H9 (cell line): Measurements from ENCODE around the gene HNF1A. TPM values are rescaled to one million over a fixed set of nuclear protein-coding genes. Genes with fewer than 3 reads are reported as not detected.

Source experiments
- DNase-seq: peaks from one replicate; pipeline ENCODE4 v3.0.0-alpha.2; 2017
- H2AFZ ChIP-seq: one replicate; pipeline ENCODE4 v1.6.1; 2013; ENCODE audit warnings: mild to moderate bottlenecking, low read length, control low read depth, moderate library complexity
- H2AK5ac ChIP-seq: 2 replicates; pipeline ENCODE4 v1.6.1; 2013; ENCODE audit warnings: low read length, control low read depth, mixed read lengths; ENCODE audit not compliant: insufficient read length
- H2BK120ac ChIP-seq: one replicate; pipeline ENCODE4 v1.6.1; 2013; ENCODE audit warnings: low read depth, mild to moderate bottlenecking, low read length, control low read depth, inconsistent platforms; ENCODE audit not compliant: poor library complexity, severe bottlenecking
- H2BK12ac ChIP-seq: 2 replicates; pipeline ENCODE4 v1.6.1; 2013; ENCODE audit warnings: low read length, control low read depth, mixed read lengths, low read depth; ENCODE audit not compliant: insufficient read length
- H2BK15ac ChIP-seq: 2 replicates; pipeline ENCODE4 v1.6.1; 2013; ENCODE audit warnings: low read depth, low read length, control low read depth
- H2BK20ac ChIP-seq: one replicate; pipeline ENCODE4 v1.6.1; 2013; ENCODE audit warnings: low read depth, mild to moderate bottlenecking, low read length, control low read depth, inconsistent platforms; ENCODE audit not compliant: poor library complexity, severe bottlenecking
- H2BK5ac ChIP-seq: 2 replicates; pipeline ENCODE4 v1.6.1; 2013; ENCODE audit warnings: low read length, control low read depth, mixed read lengths; ENCODE audit not compliant: insufficient read length
- H3K14ac ChIP-seq: 2 replicates; pipeline ENCODE4 v1.6.1; 2013; ENCODE audit warnings: low read length, control low read depth; ENCODE audit not compliant: insufficient read depth
- H3K18ac ChIP-seq: 2 replicates; pipeline ENCODE4 v1.6.1; 2013; ENCODE audit warnings: low read depth, mild to moderate bottlenecking, mixed read lengths, low read length, control low read depth; ENCODE audit not compliant: insufficient read length
- H3K23ac ChIP-seq: 2 replicates; pipeline ENCODE4 v1.6.1; 2013; ENCODE audit warnings: low read length, control low read depth, mixed read lengths, low read depth; ENCODE audit not compliant: insufficient read length
- H3K23me2 ChIP-seq: 2 replicates; pipeline ENCODE4 v1.6.1; 2013; ENCODE audit warnings: low read depth, mild to moderate bottlenecking, mixed read lengths, low read length, control low read depth; ENCODE audit not compliant: insufficient read length, poor library complexity, severe bottlenecking
- H3K27ac ChIP-seq: 2 replicates; pipeline ENCODE4 v1.5.1; 2013; ENCODE audit warnings: low read length, control low read depth, mixed read lengths, low read depth; ENCODE audit not compliant: insufficient read length
- H3K27me3 ChIP-seq: 2 replicates; pipeline ENCODE4 v1.6.1; 2013; ENCODE audit warnings: low read length, control low read depth, inconsistent platforms; ENCODE audit not compliant: insufficient read depth
- H3K4ac ChIP-seq: 2 replicates; pipeline ENCODE4 v1.6.1; 2013; ENCODE audit warnings: low read depth, mild to moderate bottlenecking, control low read depth, inconsistent platforms, low read length, moderate library complexity
- H3K4me1 ChIP-seq: 2 replicates; pipeline ENCODE4 v1.6.1; 2013; ENCODE audit warnings: low read length, control low read depth, inconsistent platforms; ENCODE audit not compliant: insufficient read depth
- H3K4me2 ChIP-seq: 2 replicates; pipeline ENCODE4 v1.6.1; 2013; ENCODE audit warnings: low read length, control low read depth, mixed read lengths; ENCODE audit not compliant: insufficient read length, insufficient read depth
- H3K56ac ChIP-seq: 2 replicates; pipeline ENCODE4 v1.6.1; 2013; ENCODE audit warnings: low read depth, mild to moderate bottlenecking, mixed read lengths, low read length, control low read depth; ENCODE audit not compliant: insufficient read length
- H3K79me1 ChIP-seq: 2 replicates; pipeline ENCODE4 v1.6.1; 2013; ENCODE audit warnings: low read depth, mild to moderate bottlenecking, moderate library complexity, low read length, control low read depth, inconsistent platforms; ENCODE audit not compliant: insufficient read depth, poor library complexity, severe bottlenecking
- H3K79me2 ChIP-seq: 2 replicates; pipeline ENCODE4 v1.6.1; 2013; ENCODE audit warnings: low read length, control low read depth, inconsistent platforms; ENCODE audit not compliant: insufficient read depth
- H3K9ac ChIP-seq: 2 replicates; pipeline ENCODE4 v1.6.1; 2013; ENCODE audit warnings: low read length, control low read depth, mixed read lengths; ENCODE audit not compliant: insufficient read length; ENCODE audit errors: extremely low read depth
- H3K9me3 ChIP-seq: one replicate; pipeline ENCODE4 v1.6.1; 2013; ENCODE audit warnings: low read depth, low read length, inconsistent platforms; ENCODE audit not compliant: control insufficient read depth
- H3T11ph ChIP-seq: one replicate; pipeline ENCODE4 v1.6.1; 2013; ENCODE audit warnings: mild to moderate bottlenecking, low read length, control low read depth, inconsistent platforms
- H4K20me1 ChIP-seq: one replicate; pipeline ENCODE4 v1.6.1; 2013; ENCODE audit not compliant: control insufficient read depth, insufficient read length, insufficient read depth
- H4K5ac ChIP-seq: 2 replicates; pipeline ENCODE4 v1.6.1; 2013; ENCODE audit warnings: low read depth, mild to moderate bottlenecking, mixed read lengths, low read length, control low read depth; ENCODE audit not compliant: insufficient read length
- H4K8ac ChIP-seq: replicated peaks from 2 replicates; pipeline ENCODE4 v1.6.1; 2013; ENCODE audit warnings: low read length, control low read depth, mixed read lengths, low read depth; ENCODE audit not compliant: insufficient read length
- H4K91ac ChIP-seq: 2 replicates; pipeline ENCODE4 v1.6.1; 2013; ENCODE audit warnings: low read depth, mild to moderate bottlenecking, moderate library complexity, mixed read lengths, low read length, control low read depth; ENCODE audit not compliant: insufficient read length
- H3K27ac Mint-ChIP-seq, 3 experiments: 2 replicates in 2 of 3; 3 replicates in 1 of 3; pipeline ENCODE4 v1.8.0; 2020 to 2021; ENCODE audit warnings: mixed read lengths in 3 of 3, mild to moderate bottlenecking in 1 of 3, moderate library complexity in 1 of 3
- H3K27me3 Mint-ChIP-seq: 2 replicates; pipeline ENCODE4 v1.8.0; 2021; ENCODE audit warnings: low read depth, mild to moderate bottlenecking, moderate library complexity, mixed read lengths
- H3K36me3 Mint-ChIP-seq, 3 experiments: 2 replicates in 2 of 3; 3 replicates in 1 of 3; pipeline ENCODE4 v1.8.0; 2020 to 2021; ENCODE audit warnings: low read depth in 3 of 3, mixed read lengths in 3 of 3; ENCODE audit not compliant: insufficient read depth in 1 of 3
- H3K4me1 Mint-ChIP-seq, 2 experiments: 2 replicates each; pipeline ENCODE4 v1.8.0; 2020; ENCODE audit warnings: mixed read lengths in 2 of 2
- H3K4me3 Mint-ChIP-seq, 2 experiments: 2 replicates in 1 of 2; 3 replicates in 1 of 2; pipeline ENCODE4 v1.8.0; 2020 to 2021; ENCODE audit warnings: mild to moderate bottlenecking in 2 of 2, mixed read lengths in 2 of 2, moderate library complexity in 1 of 2
- H3K9me3 Mint-ChIP-seq, 2 experiments: 2 replicates in 1 of 2; 3 replicates in 1 of 2; pipeline ENCODE4 v1.8.0; 2020; ENCODE audit warnings: mild to moderate bottlenecking in 2 of 2, mixed read lengths in 2 of 2, moderate library complexity in 1 of 2
- WGBS: extraction: QIAGEN DNeasy Blood & Tissue Kit; methylation state at CpG from one replicate; pipeline ENCODE4 v1.1.7; 2013; ENCODE audit warnings: missing lambda C conversion rate, low lambda C conversion rate, mixed read lengths; ENCODE audit not compliant: insufficient read length; ENCODE audit errors: extremely low coverage; 5-methylcytosine and 5-hydroxymethylcytosine counted together
- total RNA-seq: library from RNA; stranded (reverse); gene quantifications from 2 replicates; pipeline ENCODE4 v1.2.1, GENCODE V29; 2021
- TF ChIP-seq, protein P1 (sequence below): fragments of 200-600 bp; sonication (generic); conservative IDR thresholded peaks from 3 replicates; pipeline ENCODE4 v1.8.0; 2021; ENCODE audit warnings: antibody characterized with exemption, mild to moderate bottlenecking

Gene HNF1A
- total RNA-seq, 1 experiment from 2014 or later = not detected

DNA sequence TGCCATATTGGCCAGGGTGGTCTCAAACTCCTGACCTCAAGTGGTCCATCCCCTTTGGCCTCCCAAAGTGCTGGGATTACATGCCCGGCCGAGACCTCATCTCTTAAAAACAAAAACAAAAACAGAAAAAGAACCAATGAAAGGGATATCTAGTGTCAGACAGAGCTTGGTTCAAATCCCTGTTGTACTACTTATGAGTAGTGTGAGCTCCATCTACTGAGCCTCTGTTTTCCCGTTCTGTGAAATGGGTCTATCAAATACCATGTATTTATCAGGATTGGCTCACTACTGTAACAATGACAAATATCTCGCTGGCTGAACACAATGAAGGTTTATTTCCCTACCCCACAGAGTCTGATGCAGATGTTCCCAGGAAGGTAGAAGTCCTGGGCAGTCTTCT is 36.9 kb upstream of the HNF1A start:
- Histone ChIP-seq H2BK120ac (no peak overlapping the region), H3K56ac (no peak overlapping the region), H4K5ac (no peak overlapping the region), H2BK5ac (no peak overlapping the region), H4K20me1 (no peaks in the 10 kb centered on the region), H2AK5ac (no peak overlapping the region), H3K14ac (no peak overlapping the region), H3K4me2 (no peak overlapping the region), H2BK12ac (no peak overlapping the region), H3K27me3 (no peaks in the 10 kb centered on the region), H3K23ac (no peak overlapping the region), H3K4me1 (no peaks in the 10 kb centered on the region), H2BK20ac (no peak overlapping the region), H3K79me2 (no peaks in the 10 kb centered on the region), H3K23me2 (no peaks in the 10 kb centered on the region), H4K8ac (no peak overlapping the region), H3T11ph (no peak overlapping the region), H2BK15ac (no peak overlapping the region), H2AFZ (no peak overlapping the region), H3K18ac (no peak overlapping the region), H4K91ac (no peak overlapping the region), H3K9ac (no peak overlapping the region), H3K79me1 (no peaks in the 10 kb centered on the region), H3K27ac (no peak overlapping the region), H3K4ac (no peak overlapping the region), H3K9me3 (no peaks in the 10 kb centered on the region)
- Mint-ChIP-seq H3K9me3 (no peaks in the 10 kb centered on the region), H3K4me3 (no peak overlapping the region), H3K27me3 (no peaks in the 10 kb centered on the region; the same call in 1 of the 2 replicates), H3K27ac (no peak overlapping the region), H3K36me3 (no peaks in the 10 kb centered on the region), H3K4me1 (peaks cover 3 to 5% of the 10 kb centered on the region in 2 experiments; a peak in 2 of 4 replicates)
- TF ChIP-seq, protein P1, sequence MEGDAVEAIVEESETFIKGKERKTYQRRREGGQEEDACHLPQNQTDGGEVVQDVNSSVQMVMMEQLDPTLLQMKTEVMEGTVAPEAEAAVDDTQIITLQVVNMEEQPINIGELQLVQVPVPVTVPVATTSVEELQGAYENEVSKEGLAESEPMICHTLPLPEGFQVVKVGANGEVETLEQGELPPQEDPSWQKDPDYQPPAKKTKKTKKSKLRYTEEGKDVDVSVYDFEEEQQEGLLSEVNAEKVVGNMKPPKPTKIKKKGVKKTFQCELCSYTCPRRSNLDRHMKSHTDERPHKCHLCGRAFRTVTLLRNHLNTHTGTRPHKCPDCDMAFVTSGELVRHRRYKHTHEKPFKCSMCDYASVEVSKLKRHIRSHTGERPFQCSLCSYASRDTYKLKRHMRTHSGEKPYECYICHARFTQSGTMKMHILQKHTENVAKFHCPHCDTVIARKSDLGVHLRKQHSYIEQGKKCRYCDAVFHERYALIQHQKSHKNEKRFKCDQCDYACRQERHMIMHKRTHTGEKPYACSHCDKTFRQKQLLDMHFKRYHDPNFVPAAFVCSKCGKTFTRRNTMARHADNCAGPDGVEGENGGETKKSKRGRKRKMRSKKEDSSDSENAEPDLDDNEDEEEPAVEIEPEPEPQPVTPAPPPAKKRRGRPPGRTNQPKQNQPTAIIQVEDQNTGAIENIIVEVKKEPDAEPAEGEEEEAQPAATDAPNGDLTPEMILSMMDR = no peak
- WGBS = no CpG with 5 or more reads among the region's 4 CpGs
- no peak for DNase-seq
